CD4-positive, alpha-beta T cell (primary cell): ENCODE data around the gene C19orf25. TPM values are rescaled to one million over a fixed set of nuclear protein-coding genes. Genes with fewer than 3 reads are reported as not detected.

Experiments
- ATAC-seq: fragments of 200-7000 bp; cut with Tn5 transposase; one replicate; pipeline ENCODE4 v1.10.0; 2022; ENCODE audit warnings: mild to moderate bottlenecking; ENCODE audit not compliant: poor library complexity
- CTCF ChIA-PET: fragments of 350-600 bp; sonication (Branson Sonifier 250); formaldehyde crosslinking; loops from one replicate; lab custom pipeline; 2021; ENCODE audit warnings: antibody characterized with exemption, inconsistent platforms; lab: Charles Lee
- POLR2A ChIA-PET: fragments of 350-600 bp; sonication (Branson Sonifier 250); formaldehyde crosslinking; loops from one replicate; lab custom pipeline; 2021; ENCODE audit warnings: antibody characterized with exemption, inconsistent platforms; lab: Charles Lee
- DNase-seq, 14 experiments: peaks; one replicate each; pipeline ENCODE4 v3.0.0-alpha.2; 2013 to 2020; ENCODE audit warnings: mixed read lengths in 2 of 14
- H3K27ac ChIP-seq, 2 donors: one replicate each; pipeline versions ENCODE4 v1.5.1 to v1.7.0; 2013; ENCODE audit warnings: low read length in 2 of 2, low read depth in 1 of 2, mild to moderate bottlenecking in 1 of 2
- H3K27me3 ChIP-seq, 2 experiments: 1 replicate in 1 of 2; 2 replicates in 1 of 2; pipeline versions ENCODE4 v1.6.1 to v1.7.0; 2013; ENCODE audit warnings: low read length in 2 of 2, control low read depth in 1 of 2, mild to moderate bottlenecking in 1 of 2, moderate library complexity in 1 of 2; ENCODE audit not compliant: insufficient read depth in 2 of 2, control insufficient read depth in 1 of 2
- H3K36me3 ChIP-seq: one replicate; pipeline ENCODE4 v1.6.1; 2013; ENCODE audit warnings: low read length, control low read depth; ENCODE audit not compliant: insufficient read depth
- H3K4me1 ChIP-seq: one replicate; pipeline ENCODE4 v1.6.1; 2013; ENCODE audit warnings: low read length, control low read depth; ENCODE audit not compliant: insufficient read depth
- H3K4me3 ChIP-seq: one replicate; pipeline ENCODE4 v1.5.1; 2013; ENCODE audit warnings: mild to moderate bottlenecking, low read length, moderate library complexity
- H3K9me3 ChIP-seq, 2 experiments: 1 replicate in 1 of 2; 2 replicates in 1 of 2; pipeline versions ENCODE4 v1.6.1 to v1.7.0; 2013; ENCODE audit warnings: low read length in 2 of 2, mild to moderate bottlenecking in 2 of 2, control low read depth in 1 of 2, moderate library complexity in 1 of 2; ENCODE audit not compliant: control insufficient read depth in 1 of 2, insufficient read depth in 1 of 2
- H3K27ac Mint-ChIP-seq: one replicate; pipeline ENCODE4 v1.8.0; 2020; ENCODE audit warnings: mixed read lengths
- H3K27me3 Mint-ChIP-seq: one replicate; pipeline ENCODE4 v1.8.0; 2021; ENCODE audit warnings: mixed read lengths
- H3K36me3 Mint-ChIP-seq: one replicate; pipeline ENCODE4 v1.8.0; 2021; ENCODE audit warnings: low read depth, mixed read lengths
- H3K4me1 Mint-ChIP-seq: one replicate; pipeline ENCODE4 v1.8.0; 2021; ENCODE audit warnings: low read depth, mixed read lengths
- H3K4me3 Mint-ChIP-seq: one replicate; pipeline ENCODE4 v1.8.0; 2020; ENCODE audit warnings: mild to moderate bottlenecking, mixed read lengths
- H3K9me3 Mint-ChIP-seq: one replicate; pipeline ENCODE4 v1.8.0; 2020; ENCODE audit warnings: mixed read lengths
- CTCF ChIP-seq: fragments of 200-600 bp; IDR thresholded peaks from one replicate; pipeline ENCODE4 v1.8.0; 2022; ENCODE audit warnings: antibody characterized with exemption, mild to moderate bottlenecking
- intact Hi-C, 2 experiments: fragments of 100-400 bp; cut with DNase I in 1 of 2; cut with micrococcal nuclease in 1 of 2; formaldehyde crosslinking; loops; one replicate each; pipeline versions ENCODE4 v1.15.1 to v1.9.0; 2023 to 2025; cut with DNase I, micrococcal nuclease
- total RNA-seq, 174 experiments: library from RNA in 2 of 174; stranded (reverse) in 2 of 174; gene quantifications; one replicate each; pipeline ENCODE4 v1.2.3 and lab custom pipeline; 2021 to 2026

The C19orf25 gene
- total RNA-seq, 2 experiments from 2014 or later, result 14.9 to 15.8 TPM

GRCh38 chr19:1494115-1494815, 15.2 kb upstream of the C19orf25 start:
- H3K4me3 Mint-ChIP-seq, result no peak overlapping the region
- CTCF ChIA-PET, result no interaction called here

DNA sequence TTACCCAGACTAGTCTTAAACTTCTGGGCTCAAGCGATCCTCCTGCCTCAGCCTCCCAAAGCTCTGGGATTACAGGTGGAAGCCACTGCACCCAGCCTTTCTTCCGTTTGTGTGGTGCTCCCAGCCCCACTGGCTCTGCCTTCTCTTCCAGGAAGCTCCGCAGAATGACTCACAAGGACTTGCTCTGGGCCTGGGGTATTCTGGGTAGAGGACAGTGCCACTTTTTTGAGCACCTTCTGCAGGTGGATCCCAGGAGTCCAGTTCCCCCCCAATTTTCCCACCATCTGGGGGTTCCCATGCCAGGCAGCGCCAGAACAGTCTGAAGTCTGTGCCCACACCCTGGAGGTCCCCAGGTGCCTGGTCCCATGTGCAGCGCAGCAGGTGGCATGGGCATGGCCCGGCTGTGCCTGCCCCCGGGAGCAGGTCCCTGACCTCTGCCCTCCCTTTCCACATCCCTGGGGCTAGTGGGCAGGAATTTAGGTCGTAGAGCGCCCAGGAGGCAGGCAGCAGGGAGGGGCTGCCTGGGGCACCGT, 13.5 kb upstream of the C19orf25 start:
- no peak overlapping the region for H3K27ac ChIP-seq
- ChIA-PET POLR2A (no interaction called here), CTCF (no interaction called here)
- TF ChIP-seq CTCF, result no peak
- H3K4me1 Mint-ChIP-seq, result peaks cover 12% of the 10 kb centered on the region
- no peaks in the 10 kb centered on the region for H3K36me3 ChIP-seq
- peaks cover 4% of the 10 kb centered on the region for H3K36me3 Mint-ChIP-seq
- peak overlapping the region; percentile 84 for H3K4me3 Mint-ChIP-seq
- H3K9me3 ChIP-seq, result peaks cover 0 to 8% of the 10 kb centered on the region in 2 experiments
- no peaks in the 10 kb centered on the region for H3K27me3 Mint-ChIP-seq
- DNase-seq (no peak), ATAC-seq (no peak)
- intact Hi-C loops, result loop anchor here in 1 of 2 experiments (1.0 kb wide), 1 partner anchor 25 kb away; no protein-coding TSS in a partner anchor
- peaks cover 0 to 3% of the 10 kb centered on the region in 2 experiments for H3K27me3 ChIP-seq
- no peaks in the 10 kb centered on the region for H3K9me3 Mint-ChIP-seq
- H3K27ac Mint-ChIP-seq, result no peak overlapping the region
- H3K4me1 ChIP-seq, result peaks cover 23% of the 10 kb centered on the region
- no peak overlapping the region for H3K4me3 ChIP-seq

More at GRCh38 chr19:1494115-1494815, 15.2 kb upstream of the C19orf25 start:
- intact Hi-C loops, result no loop called here
- Mint-ChIP-seq H3K36me3 (peaks cover 4% of the 10 kb centered on the region), H3K27ac (no peak overlapping the region), H3K4me1 (peaks cover 11% of the 10 kb centered on the region), H3K27me3 (no peaks in the 10 kb centered on the region), H3K9me3 (no peaks in the 10 kb centered on the region)
- Histone ChIP-seq H3K27me3 (peaks cover 0 to 3% of the 10 kb centered on the region in 2 experiments), H3K4me3 (no peak overlapping the region), H3K27ac (no peak overlapping the region), H3K4me1 (peaks cover 21% of the 10 kb centered on the region), H3K36me3 (no peaks in the 10 kb centered on the region), H3K9me3 (peaks cover 0 to 14% of the 10 kb centered on the region in 2 experiments)
- TF ChIP-seq CTCF, result no peak
- POLR2A ChIA-PET, result no interaction called here
- ATAC-seq (no peak), DNase-seq (no peak)

DNA sequence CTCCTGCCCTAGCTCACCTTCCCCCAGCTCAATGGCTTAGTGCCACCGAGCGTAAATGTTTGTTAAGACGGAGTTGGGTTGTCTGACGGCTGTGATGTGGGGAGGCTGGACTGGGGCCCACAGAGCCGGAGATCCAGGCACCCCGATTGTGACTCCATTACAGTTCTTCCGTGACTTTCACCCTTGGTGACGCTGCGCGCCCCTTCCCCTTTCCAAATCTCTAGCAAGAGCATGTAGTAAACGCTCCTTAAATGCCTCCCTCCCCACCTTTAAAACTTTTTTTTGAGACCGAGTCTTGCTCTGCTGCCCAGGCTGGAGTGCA, 12.8 kb upstream of the C19orf25 start:
- no peaks in the 10 kb centered on the region for H3K36me3 ChIP-seq
- no peak overlapping the region for H3K27ac ChIP-seq
- no peak for TF ChIP-seq CTCF
- H3K27me3 Mint-ChIP-seq, result no peaks in the 10 kb centered on the region
- intact Hi-C loops, result loop anchor here in 1 of 2 experiments (1.0 to 2.0 kb wide), 3 partner anchors 16 to 85 kb away; partner anchors contain the start of gene DAZAP1
- H3K9me3 Mint-ChIP-seq, result no peaks in the 10 kb centered on the region
- ChIA-PET POLR2A (interaction anchor here (1.6 kb wide), 1 partner anchor 20 kb away, joined by 4 read pairs; no protein-coding TSS in a partner anchor), CTCF (interaction anchor here (1.6 kb wide), 1 partner anchor 21 kb away, joined by 9 read pairs; no protein-coding TSS in a partner anchor)
- H3K9me3 ChIP-seq, result peaks cover 0 to 4% of the 10 kb centered on the region in 2 experiments
- H3K4me3 ChIP-seq, result no peak overlapping the region
- no peak overlapping the region for H3K27ac Mint-ChIP-seq
- ATAC-seq, result no peak
- H3K4me3 Mint-ChIP-seq, result peak overlapping the region; percentile 84
- peaks cover 4% of the 10 kb centered on the region for H3K36me3 Mint-ChIP-seq
- no peak for DNase-seq
- H3K4me1 ChIP-seq, result peaks cover 23% of the 10 kb centered on the region
- peaks cover 12% of the 10 kb centered on the region for H3K4me1 Mint-ChIP-seq
- H3K27me3 ChIP-seq, result no peaks in the 10 kb centered on the region
